Hippocampal formation (tissue), 2 donors: Measurements from ENCODE around the gene CCDC59.

ENCODE experiments used
- DNase-seq, 2 donors: peaks; one replicate each; lab custom pipeline; 2025; lab: John Stamatoyannopoulos, UW

Gene CCDC59

DNA sequence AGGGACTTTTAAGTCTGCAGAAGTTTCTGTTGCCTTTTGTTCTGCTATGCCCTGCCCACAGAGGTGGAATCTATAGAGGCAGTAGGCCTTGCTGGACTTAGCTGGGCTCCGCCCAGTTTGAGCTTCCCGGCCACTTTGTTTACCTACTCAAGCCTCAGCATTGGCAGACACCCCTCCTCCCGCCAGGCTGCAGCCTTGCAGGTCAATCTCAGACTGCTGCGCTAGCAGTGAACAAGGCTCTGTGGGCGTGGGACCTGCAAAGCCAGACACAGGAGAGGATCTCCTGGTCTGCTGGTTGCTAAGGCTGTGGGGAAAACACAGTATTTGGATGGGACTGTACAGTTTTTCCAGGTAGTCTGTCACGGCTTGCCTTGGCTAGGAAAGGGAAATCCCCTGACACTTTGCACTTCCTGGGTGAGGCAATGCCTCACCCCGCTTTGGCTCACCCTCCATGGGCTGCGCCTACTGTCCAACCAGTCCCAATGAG lies 43.7 kb downstream of the CCDC59 start:
- DNase-seq: no peak
